ENCODE results near the gene FILIP1L. TPM values are rescaled to one million over a fixed set of nuclear protein-coding genes. Genes with fewer than 3 reads are reported as not detected.

FILIP1L gene
- total and polyA plus RNA-seq, 2 of the 4 experiments (the other 2 are of a cell fraction): 11.5 to 19.9 TPM

- TF ChIP-seq MXI1 (IDR thresholded peaks at IDR 0.05; ENCODE audit: borderline replicate concordance, low read depth, low read length): no peak
- no peak for TF ChIP-seq MAFK (IDR thresholded peaks at IDR 0.05; ENCODE audit: low read depth, low read length)
Observed at GRCh38 chr3:99949956-99950670, 164.2 kb downstream of the FILIP1L start (continued).

DNA sequence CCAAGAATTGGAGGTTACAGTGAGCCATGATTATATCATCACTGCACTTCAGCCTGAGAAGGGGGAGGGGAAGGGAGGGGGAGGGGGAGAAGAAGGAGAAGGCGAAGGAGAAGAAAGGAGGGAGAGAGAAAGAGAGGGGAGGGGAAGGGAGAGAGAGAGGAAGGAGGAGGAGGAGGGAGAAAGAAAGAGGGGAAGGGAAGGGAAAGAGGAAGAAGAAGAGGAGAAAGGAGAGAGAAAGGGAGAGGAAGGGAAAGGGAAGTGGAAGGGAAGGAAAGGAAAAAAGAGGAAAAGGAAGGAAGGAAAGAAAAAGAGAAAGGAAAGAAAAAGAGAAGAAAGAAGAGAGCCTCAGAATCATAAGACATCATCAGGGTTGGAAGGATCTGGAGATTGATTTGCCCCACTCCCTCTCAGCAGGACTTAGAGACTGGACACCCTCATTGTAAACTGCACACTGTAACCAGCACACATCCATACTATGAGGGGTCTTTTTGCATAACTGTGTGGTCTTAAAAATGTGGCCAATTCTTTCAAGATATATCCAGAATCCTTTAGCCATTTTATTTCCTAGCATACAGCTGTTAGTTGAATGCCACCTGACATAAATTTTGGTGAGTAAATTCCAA, 165.7 kb downstream of the FILIP1L start:
- WGBS, 2 experiments (ENCODE audit: extremely low coverage in 2 of 2, insufficient read length in 1 of 2): 82% methylated on average over 1 of the region's 1 CpG; no CpG with 5 or more reads in 1 of the 2 experiments
- Histone ChIP-seq H2AFZ (replicated peaks; ENCODE audit: low read length, poor library complexity) (no peak overlapping the region), H3K14ac (replicated peaks; ENCODE audit: low read depth, low read length) (0 out of 2 replicates have a peak overlapping the region, but pooled peaks have one; percentile 44), H4K20me1 (ENCODE audit: insufficient read depth, low read length) (no peaks in the 10 kb centered on the region), H4K5ac (ENCODE audit: low read depth, low read length) (0 out of 2 replicates have a peak overlapping the region, but pooled peaks have one; percentile 62), H2AK9ac (replicated peaks; ENCODE audit: low read depth, low read length, poor library complexity) (no peak overlapping the region), H2BK120ac (ENCODE audit: low read depth, low read length) (no peak overlapping the region), H3K4me3 (ENCODE audit: insufficient read depth, low read depth, low read length) (no peak overlapping the region), H3K23ac (ENCODE audit: low read depth, low read length) (no peak overlapping the region), H2BK20ac (ENCODE audit: low read depth, low read length) (0 out of 2 replicates have a peak overlapping the region, but pooled peaks have one; percentile 20), H3K56ac (ENCODE audit: extremely low read depth, insufficient read depth, low read length) (no peak overlapping the region), H3K4me2 (ENCODE audit: low read depth, low read length) (no peak overlapping the region), H2BK15ac (ENCODE audit: low read depth, low read length) (no peak overlapping the region), H3K9ac (ENCODE audit: low read depth, low read length) (no peak overlapping the region), H2AK5ac (ENCODE audit: low read depth, low read length) (peak overlapping the region; percentile 67), H3K9me3 (ENCODE audit: control insufficient read depth, insufficient read depth, low read length) (no peaks in the 10 kb centered on the region), H3K36me3 (ENCODE audit: control insufficient read depth, insufficient read depth, low read length) (no peaks in the 10 kb centered on the region), H3K4ac (ENCODE audit: low read depth, low read length) (peak overlapping the region; percentile 42; the same call in 1 of the 2 replicates), H3K27ac (ENCODE audit: insufficient read depth, low read length) (no peak overlapping the region), H3K18ac (ENCODE audit: low read depth, low read length) (peak overlapping the region; percentile 76; the same call in 1 of the 2 replicates), H3K4me1 (ENCODE audit: control insufficient read depth, insufficient read depth, low read length) (peaks cover 21% of the 10 kb centered on the region), H3K9me1 (ENCODE audit: insufficient read depth, low read length) (peaks cover 22% of the 10 kb centered on the region), H2BK5ac (ENCODE audit: low read depth, low read length, poor library complexity, severe bottlenecking) (no peak overlapping the region), H3K27me3 (ENCODE audit: control insufficient read depth, insufficient read depth, low read length) (no peaks in the 10 kb centered on the region), H4K8ac (ENCODE audit: low read depth in 2 of 2, low read length in 2 of 2) (peak overlapping the region in 1 of 2 experiments; percentile 58; a peak in 2 of 4 replicates), H4K91ac (ENCODE audit: insufficient read depth, low read depth, low read length) (peak overlapping the region; percentile 58; the same call in 1 of the 2 replicates), H3K79me1 (ENCODE audit: low read depth in 1 of 2, low read length in 2 of 2) (peaks cover 4 to 30% of the 10 kb centered on the region in 2 experiments; a peak in 3 of 4 replicates)
- no peak for ATAC-seq (ENCODE audit: low read depth)
- dilution Hi-C loops (cut with HindIII; ENCODE audit: low sequenced_read_pairs, unreplicated experiment) (no loop called here), in situ Hi-C loops (cut with MboI; ENCODE audit: low sequenced_read_pairs) (no loop called here), intact Hi-C loops (cut with micrococcal nuclease) (no loop called here)
- DNase-seq: no peak
- ChIA-PET CTCF (interaction anchor here (0.6 kb wide), 1 partner anchor 10 kb away, joined by 3 read pairs; no protein-coding TSS in a partner anchor), POLR2A (ENCODE audit: unreplicated experiment) (no interaction called here)
- BruUV-seq (replicated peaks): no TSS peak
- TF ChIP-seq POLR2A (IDR thresholded peaks at IDR 0.05; ENCODE audit: low read depth, low read length): no peak
- TF ChIP-seq NFE2L2 (IDR thresholded peaks at IDR 0.05; ENCODE audit: low read depth, low read length): no peak
- TF ChIP-seq MXI1 (IDR thresholded peaks at IDR 0.05; ENCODE audit: borderline replicate concordance, low read depth, low read length): no peak
- TF ChIP-seq FOS (IDR thresholded peaks at IDR 0.05; ENCODE audit: low read depth, low read length): no peak
- TF ChIP-seq BHLHE40 (IDR thresholded peaks at IDR 0.05; ENCODE audit: low read depth, low read length): no peak
- no peak for TF ChIP-seq CEBPB (IDR thresholded peaks at IDR 0.05; ENCODE audit: low read depth, low read length)
- TF ChIP-seq CTCF (conservative IDR thresholded peaks at IDR 0.05; ENCODE audit: low read depth, low read length): no peak
- TF ChIP-seq CHD1 (IDR thresholded peaks at IDR 0.05; ENCODE audit: low read depth, low read length): no peak
- TF ChIP-seq RCOR1 (IDR thresholded peaks at IDR 0.05; ENCODE audit: insufficient replicate concordance, low read length): no peak
- TF ChIP-seq, protein P1, sequence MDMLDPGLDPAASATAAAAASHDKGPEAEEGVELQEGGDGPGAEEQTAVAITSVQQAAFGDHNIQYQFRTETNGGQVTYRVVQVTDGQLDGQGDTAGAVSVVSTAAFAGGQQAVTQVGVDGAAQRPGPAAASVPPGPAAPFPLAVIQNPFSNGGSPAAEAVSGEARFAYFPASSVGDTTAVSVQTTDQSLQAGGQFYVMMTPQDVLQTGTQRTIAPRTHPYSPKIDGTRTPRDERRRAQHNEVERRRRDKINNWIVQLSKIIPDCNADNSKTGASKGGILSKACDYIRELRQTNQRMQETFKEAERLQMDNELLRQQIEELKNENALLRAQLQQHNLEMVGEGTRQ (IDR thresholded peaks at IDR 0.05; ENCODE audit: low read depth, low read length): no peak
- TF ChIP-seq SMC3 (IDR thresholded peaks at IDR 0.05; ENCODE audit: low read depth, low read length): no peak
- no peak for TF ChIP-seq MAZ (IDR thresholded peaks at IDR 0.05; ENCODE audit: borderline replicate concordance, low read depth, low read length)

Data from IMR-90 (cell line).